GM12865 (cell line): ENCODE results near the gene PRTN3.

Experiments used
- DNase-seq: peaks from one replicate; pipeline ENCODE4 v3.0.0; 2010; ENCODE audit warnings: low read depth
- H3K4me3 ChIP-seq: 2 replicates; pipeline ENCODE4 v1.5.1; 2011; ENCODE audit warnings: mild to moderate bottlenecking, low read depth, low read length, control low read depth
- CTCF ChIP-seq: IDR thresholded peaks from 2 replicates; pipeline ENCODE4 v1.5.1; 2011; ENCODE audit warnings: low read length, control low read depth, low read depth, inconsistent platforms; ENCODE audit not compliant: insufficient read depth; ENCODE audit errors: missing control alignments

The PRTN3 gene

GRCh38 chr19:840519-841206 lies at the start of gene PRTN3:
Gene PRTN3, plus strand, starts transcription at chr19:840999. Its CDS starts 10 bp downstream, at chr19:841009.
- no peak for DNase-seq
- H3K4me3 ChIP-seq = no peak within 1 kb of the TSS
- TF ChIP-seq CTCF = no peak

- no peak overlapping the region for H3K4me3 ChIP-seq
- no peak for DNase-seq
- no peak for TF ChIP-seq CTCF
Observed at GRCh38 chr19:791007-791566, 49.7 kb upstream of the PRTN3 start.

GRCh38 chr19:791567-792305 lies 49.1 kb upstream of the PRTN3 start:
- no peak overlapping the region for H3K4me3 ChIP-seq
- TF ChIP-seq CTCF = no peak
- no peak for DNase-seq

GRCh38 chr19:792306-792885 lies 48.4 kb upstream of the PRTN3 start:
- no peak overlapping the region for H3K4me3 ChIP-seq
- no peak for DNase-seq
- no peak for TF ChIP-seq CTCF

GRCh38 chr19:793806-794205 lies 47.0 kb upstream of the PRTN3 start:
- DNase-seq = no peak
- H3K4me3 ChIP-seq = no peak overlapping the region
- no peak for TF ChIP-seq CTCF

- H3K4me3 ChIP-seq = no peak overlapping the region
- no peak for TF ChIP-seq CTCF
- DNase-seq = no peak
Observed at GRCh38 chr19:795073-795611, 45.7 kb upstream of the PRTN3 start.
